C4-2B (cell line): ENCODE measurements around the gene MYO1C.

ENCODE experiments used
- H3K27ac ChIP-seq: fragments of 450-650 bp; 2 replicates; pipeline ENCODE4 v1.5.1; 2017
- ZFX ChIP-seq: fragments of 450-650 bp; IDR thresholded peaks from 2 replicates; pipeline ENCODE4 v1.6.1; 2017
- TF ChIP-seq, protein P1 (sequence below): fragments of 450-650 bp; conservative IDR thresholded peaks from 2 replicates; pipeline ENCODE4 v1.5.1; 2017; ENCODE audit warnings: mild to moderate bottlenecking

Gene MYO1C

DNA sequence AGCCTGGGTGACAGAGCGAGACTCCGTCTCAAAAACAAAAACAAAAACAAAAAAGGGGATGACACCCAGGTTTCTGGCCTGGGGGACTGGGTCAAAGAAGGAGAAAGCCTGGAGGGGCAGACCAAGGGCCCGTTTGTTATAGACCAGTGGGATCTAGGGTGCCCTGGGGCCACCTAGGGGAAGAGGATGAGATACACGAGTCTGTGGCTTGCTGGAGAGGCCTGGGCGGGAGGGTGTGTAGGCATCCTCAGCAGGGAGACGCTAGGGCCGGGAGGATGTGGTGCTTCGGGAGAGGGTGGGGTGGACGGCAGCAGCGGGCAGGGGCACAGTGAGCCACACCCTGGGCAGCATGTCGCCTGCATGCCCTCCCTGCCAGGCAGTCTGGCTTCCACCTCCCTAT lies 19.3 kb downstream of the MYO1C start:
- TF ChIP-seq, protein P1, sequence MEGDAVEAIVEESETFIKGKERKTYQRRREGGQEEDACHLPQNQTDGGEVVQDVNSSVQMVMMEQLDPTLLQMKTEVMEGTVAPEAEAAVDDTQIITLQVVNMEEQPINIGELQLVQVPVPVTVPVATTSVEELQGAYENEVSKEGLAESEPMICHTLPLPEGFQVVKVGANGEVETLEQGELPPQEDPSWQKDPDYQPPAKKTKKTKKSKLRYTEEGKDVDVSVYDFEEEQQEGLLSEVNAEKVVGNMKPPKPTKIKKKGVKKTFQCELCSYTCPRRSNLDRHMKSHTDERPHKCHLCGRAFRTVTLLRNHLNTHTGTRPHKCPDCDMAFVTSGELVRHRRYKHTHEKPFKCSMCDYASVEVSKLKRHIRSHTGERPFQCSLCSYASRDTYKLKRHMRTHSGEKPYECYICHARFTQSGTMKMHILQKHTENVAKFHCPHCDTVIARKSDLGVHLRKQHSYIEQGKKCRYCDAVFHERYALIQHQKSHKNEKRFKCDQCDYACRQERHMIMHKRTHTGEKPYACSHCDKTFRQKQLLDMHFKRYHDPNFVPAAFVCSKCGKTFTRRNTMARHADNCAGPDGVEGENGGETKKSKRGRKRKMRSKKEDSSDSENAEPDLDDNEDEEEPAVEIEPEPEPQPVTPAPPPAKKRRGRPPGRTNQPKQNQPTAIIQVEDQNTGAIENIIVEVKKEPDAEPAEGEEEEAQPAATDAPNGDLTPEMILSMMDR = no peak
- TF ChIP-seq ZFX = no peak
- no peak overlapping the region for H3K27ac ChIP-seq

DNA sequence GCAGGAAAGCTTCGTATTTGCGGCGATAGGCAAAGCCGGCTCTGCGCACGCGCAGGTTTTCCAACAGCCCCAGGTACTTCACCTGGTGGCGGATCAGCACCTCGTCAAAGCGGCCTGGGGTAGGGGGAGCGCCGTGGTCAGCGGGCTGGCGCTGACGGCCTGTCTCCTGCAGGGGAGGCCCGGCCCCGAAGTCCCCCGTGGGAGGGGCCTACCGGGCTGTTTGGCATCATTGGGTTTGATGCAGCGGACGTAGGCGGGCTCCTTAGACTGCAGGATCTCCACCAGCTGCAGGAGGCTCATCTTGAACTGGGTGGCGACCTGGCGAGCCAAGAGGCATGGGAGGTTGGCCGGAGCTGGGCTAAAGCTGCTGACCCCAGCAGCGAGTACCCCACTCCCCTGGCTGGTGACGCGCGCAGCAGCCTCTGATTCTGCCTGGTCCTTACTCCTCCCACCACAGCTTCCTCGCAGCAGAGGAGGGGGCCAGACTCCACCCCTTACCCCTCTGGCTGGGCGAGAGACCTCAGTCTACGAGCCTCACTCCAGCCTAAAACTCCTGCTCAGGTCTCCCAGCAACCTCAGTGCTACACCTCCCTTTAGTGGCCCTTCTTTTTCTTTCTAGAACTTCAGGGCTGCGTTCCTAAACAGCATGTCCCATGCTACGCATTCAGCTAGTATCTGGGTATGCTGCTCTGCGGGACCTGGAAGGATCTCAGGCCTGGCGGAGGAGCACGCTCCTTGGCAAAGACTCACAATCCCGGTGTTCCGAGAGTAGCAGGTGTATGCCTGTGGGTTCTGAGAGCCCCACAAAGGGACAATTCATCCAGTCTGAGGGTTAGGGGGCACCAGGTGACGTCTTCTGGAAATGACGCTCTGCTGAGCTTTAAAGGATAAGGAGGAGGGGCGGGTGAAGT lies 20.3 kb downstream of the MYO1C start:
- H3K27ac ChIP-seq = no peak overlapping the region
- TF ChIP-seq ZFX = no peak
- TF ChIP-seq, protein P1 = no peak

DNA sequence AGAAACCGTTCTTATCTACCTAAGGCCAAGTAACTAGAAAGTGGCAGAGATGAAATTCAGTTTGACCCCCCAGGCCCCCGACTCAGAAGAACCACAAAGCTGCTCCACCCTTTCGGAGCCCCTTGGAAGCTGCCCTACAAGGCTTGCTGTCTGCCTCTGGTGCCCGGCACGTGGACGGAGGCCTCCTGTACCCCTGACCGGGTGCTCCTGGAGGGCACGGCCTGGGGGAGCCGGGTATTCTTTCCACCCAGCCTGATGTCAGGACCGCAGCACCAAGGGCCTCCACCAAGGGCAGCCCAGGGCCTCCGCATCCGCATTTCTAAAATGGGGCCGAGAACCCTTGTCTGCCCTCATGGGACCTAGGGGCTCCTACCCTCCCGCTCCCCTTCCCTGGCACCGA lies 21.0 kb downstream of the MYO1C start:
- TF ChIP-seq, protein P1 = no peak
- no peak for TF ChIP-seq ZFX

DNA sequence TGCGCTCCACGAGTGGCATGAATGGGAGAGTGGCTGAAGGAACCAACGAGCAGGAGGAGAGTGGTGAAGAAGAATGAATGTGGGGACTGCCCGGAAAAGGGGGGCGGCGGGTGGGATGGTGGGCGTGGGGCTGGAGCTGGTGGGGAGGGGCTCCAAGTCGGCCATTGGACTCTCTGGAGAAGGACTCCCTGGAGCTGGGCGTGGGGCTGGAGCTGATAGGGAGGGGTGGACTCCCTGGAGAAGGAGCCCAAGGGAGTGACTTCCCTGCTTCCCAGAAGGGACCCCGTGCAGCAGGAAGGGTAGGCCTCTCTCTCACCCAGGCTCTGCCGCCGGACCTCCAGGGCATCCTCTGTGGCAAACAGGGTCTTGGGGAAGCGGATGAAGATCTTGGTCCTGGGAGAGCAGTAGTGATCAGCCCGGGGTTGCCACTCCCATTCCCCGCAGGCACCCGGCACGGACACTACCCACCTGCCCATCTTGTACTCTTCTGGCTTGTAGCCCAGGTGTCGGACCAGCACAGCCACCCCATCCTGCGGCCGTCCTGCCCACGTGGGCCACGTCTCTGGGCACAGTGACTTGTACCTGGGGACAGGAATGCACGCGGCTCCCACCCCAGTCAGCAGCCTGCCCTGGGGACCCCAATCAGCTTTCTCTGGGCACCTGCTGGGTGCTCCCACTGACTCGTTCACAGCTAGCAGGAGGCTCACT lies 21.6 kb downstream of the MYO1C start:
- TF ChIP-seq, protein P1 = no peak
- no peak for TF ChIP-seq ZFX
- no peak overlapping the region for H3K27ac ChIP-seq

More for the DNA sequence above, 21.0 kb downstream of the MYO1C start:
- no peak overlapping the region for H3K27ac ChIP-seq

DNA sequence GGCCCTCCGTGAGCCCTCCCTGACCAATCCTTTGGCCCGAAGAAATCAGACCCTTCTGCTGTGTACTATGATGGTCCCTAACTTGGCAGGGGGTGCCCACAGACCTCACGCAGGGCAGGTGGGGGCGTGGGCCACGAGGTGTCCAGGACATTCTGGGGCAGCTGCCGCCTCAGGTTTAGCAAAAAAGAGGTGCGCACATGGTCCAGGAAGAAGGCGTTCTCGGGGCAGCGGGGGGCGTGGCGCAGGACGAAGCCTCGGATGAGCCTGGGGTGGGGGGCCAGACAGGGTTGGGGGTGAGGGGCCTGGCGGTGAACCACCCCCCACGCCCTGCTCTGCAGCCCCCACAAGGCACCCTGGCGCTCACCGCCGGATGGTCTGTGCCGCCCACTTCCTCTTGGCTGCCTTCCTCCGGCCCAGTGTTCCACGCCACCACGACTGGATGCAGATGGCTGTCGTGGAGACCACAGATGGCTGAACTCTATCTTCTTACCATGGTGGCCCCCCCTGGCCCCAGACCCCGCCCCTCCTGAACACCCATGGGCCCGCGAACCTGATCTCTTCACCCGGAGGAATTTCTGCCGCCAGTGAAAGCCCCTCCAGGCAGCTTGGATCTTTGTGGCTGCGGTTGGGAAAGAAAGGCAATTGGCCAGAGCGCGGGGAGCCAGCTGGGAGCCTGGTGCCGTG lies 22.3 kb downstream of the MYO1C start:
- H3K27ac ChIP-seq = no peak overlapping the region
- TF ChIP-seq ZFX = no peak
- TF ChIP-seq, protein P1 = no peak

DNA sequence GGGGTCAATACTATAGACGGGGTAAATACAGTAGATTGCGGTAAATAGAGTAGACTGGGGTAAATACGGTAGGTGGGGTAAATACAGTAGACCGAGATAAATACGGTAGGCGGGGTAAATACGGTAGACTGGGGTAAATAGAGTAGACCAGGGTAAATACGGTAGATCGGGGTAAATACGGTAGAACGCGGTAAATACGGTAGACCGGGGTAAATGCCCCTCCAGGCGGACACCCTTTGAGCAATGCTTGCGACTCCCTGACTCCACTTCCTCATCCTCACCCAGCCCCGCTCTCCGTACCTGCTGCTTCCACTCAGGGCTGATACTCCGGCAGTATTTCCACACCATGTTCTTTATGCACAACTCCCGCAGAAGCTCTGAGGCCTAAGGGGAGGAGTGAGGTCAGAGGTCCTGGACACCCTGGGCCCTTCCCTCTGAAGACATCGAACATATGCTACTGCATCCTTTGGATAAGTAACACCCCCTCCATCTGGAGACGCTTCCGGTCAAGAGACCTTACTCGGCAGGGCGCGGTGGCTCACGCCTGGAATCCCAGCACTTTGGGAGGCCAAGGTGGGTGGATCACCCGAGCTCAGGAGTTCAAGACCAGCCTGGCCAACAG lies 23.1 kb downstream of the MYO1C start:
- H3K27ac ChIP-seq = no peak overlapping the region
- no peak for TF ChIP-seq ZFX
- TF ChIP-seq, protein P1 = no peak
